Right ventricle myocardium inferior (tissue), 1 donor: ENCODE results near the gene TACR1. TPM values are rescaled to one million over a fixed set of nuclear protein-coding genes. Genes with fewer than 3 reads are reported as not detected.

Experiments used
- ATAC-seq: fragments of 200-7000 bp; cut with Tn5 transposase; one replicate; pipeline ENCODE4 v1.9.1; 2020; ENCODE audit warnings: mild to moderate bottlenecking, moderate library complexity
- DNase-seq: peaks from one replicate; pipeline ENCODE4 v3.0.0; 2021; ENCODE audit errors: missing footprints
- intact Hi-C: fragments of 100-400 bp; cut with DNase I; formaldehyde crosslinking; loops from one replicate; pipeline ENCODE4 v1.11.0; 2022
- microRNA-seq: library from miRNA; unstranded; fragments of <30 nt; microRNA quantifications from one replicate; pipeline ENCODE4 v1.2.0, GENCODE V29; 2020
- total RNA-seq: library from RNA; stranded (reverse); fragmentation: NEBNext Ultra II Directional; extraction: Animal tissue kit (Norgen Biotek cat#: 25700); gene quantifications from one replicate; pipeline ENCODE4 v1.2.1, GENCODE V29; 2021
- donor health status: DM: no; HTN: yes; CAD: no; lungs with severe emphysema.

TACR1 gene
- total RNA-seq, 1 donor from 2014 or later = not detected

DNA sequence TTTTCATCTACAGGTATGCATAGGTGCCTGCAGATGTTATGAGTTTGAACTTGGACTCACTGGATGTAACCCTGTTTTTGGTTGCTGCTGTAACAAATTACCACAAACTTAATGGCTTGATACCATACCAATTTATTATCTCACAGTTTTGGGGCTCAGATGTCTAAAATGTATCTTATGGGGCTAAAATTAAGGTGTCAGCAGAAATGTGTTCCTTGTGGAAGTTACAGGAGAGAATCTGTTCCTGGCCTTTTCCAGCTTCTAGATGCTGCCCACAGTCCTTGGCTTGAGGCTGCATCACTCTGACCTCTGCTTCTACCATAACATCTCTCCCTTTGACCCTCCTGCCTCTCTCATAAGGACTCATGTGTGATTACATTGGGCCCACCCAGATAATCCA, 193.3 kb downstream of the TACR1 start:
- intact Hi-C loops = no loop called here
- DNase-seq = no peak

DNA sequence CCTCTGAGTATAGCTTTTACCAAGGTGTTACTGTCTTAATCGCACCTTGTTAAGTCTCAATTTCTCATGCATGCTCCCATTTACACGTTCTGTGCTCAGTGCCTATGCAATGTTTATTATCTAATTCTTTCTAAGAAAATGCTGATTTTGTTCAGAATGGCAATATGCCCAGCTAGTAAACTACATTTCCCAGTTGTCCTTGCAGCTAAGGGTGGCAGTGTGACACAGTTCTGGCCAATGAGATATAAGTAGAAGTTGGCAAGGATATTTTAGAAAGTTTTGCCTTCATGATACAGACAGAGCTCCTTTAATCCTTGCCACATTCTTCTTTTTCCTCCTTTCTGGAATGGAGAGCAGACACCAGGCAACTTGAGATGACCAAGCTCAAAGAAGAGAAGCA, 195.5 kb downstream of the TACR1 start:
- intact Hi-C loops = no loop called here
- no peak for DNase-seq
- ATAC-seq = no peak

More for the DNA sequence above, 193.3 kb downstream of the TACR1 start:
- no peak for ATAC-seq

DNA sequence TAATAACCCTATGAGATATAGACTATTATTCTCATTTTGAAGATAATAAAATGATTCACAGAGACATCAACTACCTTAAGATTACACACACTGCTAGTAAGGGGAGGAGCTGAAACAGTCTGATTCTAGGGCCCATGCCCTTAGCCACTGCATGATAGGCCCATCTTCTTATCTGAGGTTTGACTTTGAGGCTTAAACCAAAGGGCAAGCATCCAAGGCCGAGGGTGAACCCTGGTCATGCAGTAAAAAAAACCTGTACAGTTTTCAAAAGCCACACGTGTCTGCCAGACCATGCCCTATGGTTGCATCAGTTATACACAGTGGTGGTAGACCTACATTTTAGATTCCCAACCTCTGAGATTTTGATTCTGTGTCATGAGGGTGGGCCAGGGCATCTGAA, 196.0 kb downstream of the TACR1 start:
- no peak for ATAC-seq
- intact Hi-C loops = no loop called here

DNA sequence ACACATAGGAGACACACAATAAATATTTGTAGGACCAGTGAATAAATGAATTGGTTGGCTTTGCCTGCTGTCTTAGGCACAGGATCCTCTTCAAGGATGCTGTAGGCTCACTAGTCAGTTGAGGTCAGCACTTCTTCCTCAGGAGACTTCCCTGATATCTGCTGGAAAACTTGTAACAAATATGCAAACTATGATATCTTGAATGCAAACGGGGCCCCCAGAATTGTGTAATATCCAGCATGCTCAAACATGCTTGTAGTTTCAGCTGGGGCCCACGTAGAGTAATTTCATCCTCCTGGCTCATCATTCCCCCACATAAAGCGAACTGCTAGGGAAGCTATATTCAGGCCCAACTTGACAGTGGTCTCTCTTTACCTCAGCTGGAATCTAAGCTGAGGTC, 197.3 kb downstream of the TACR1 start:
- intact Hi-C loops = no loop called here
- DNase-seq (no peak), ATAC-seq (no peak)

More for the DNA sequence above, 196.0 kb downstream of the TACR1 start:
- no peak for DNase-seq

DNA sequence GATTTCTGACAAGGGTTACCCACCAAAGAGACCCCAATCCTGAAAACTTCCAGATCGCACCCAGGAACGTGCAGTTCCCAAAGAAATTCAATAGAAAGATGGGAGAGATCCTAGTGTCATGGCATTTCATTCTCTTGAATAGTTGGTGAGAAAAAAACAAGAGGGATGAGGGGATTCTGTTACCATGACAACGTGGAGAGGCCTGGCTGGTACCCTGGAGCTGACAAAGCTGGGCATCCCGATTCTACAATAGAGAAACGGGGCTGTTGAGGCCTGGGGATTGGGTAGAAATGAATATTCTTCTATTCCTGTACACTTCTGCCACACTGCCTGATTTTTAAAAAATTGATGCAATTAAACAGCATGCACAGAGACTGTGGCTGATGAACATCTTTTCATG, 199.9 kb downstream of the TACR1 start:
- intact Hi-C loops = no loop called here
- no peak for ATAC-seq
- DNase-seq = no peak

Small RNA genes within 50 kb of the gene (microRNA-seq; reads per million reads assigned to microRNA genes)
- gene MIR5000 = not detected

Other genes starting within 250 kb of the TACR1 start
- gene POLE4, start 240.9 kb downstream of the TACR1 start, total RNA-seq = 51.7 TPM